Ishikawa (cell line): Measurements from ENCODE around the gene PPP2R2C.

Source experiments
- CEBPB ChIP-seq: IDR thresholded peaks from 2 replicates; pipeline ENCODE4 v1.6.1; 2012
- CREB1 ChIP-seq: IDR thresholded peaks from 2 replicates; pipeline ENCODE4 v1.6.1; 2012; ENCODE audit warnings: low read depth
- EGR1 ChIP-seq: IDR thresholded peaks from 2 replicates; pipeline ENCODE4 v1.6.1; 2012
- EP300 ChIP-seq: IDR thresholded peaks from 2 replicates; pipeline ENCODE4 v1.6.1; 2012; ENCODE audit warnings: borderline replicate concordance
- FOXM1 ChIP-seq: IDR thresholded peaks from 2 replicates; pipeline ENCODE4 v1.6.1; 2012; ENCODE audit warnings: low read depth, borderline replicate concordance
- NFIC ChIP-seq: IDR thresholded peaks from 2 replicates; pipeline ENCODE4 v1.6.1; 2012
- RAD21 ChIP-seq: IDR thresholded peaks from 2 replicates; pipeline ENCODE4 v1.6.1; 2012; ENCODE audit warnings: low read depth
- REST ChIP-seq: IDR thresholded peaks from 2 replicates; pipeline ENCODE4 v1.6.1; 2012; ENCODE audit warnings: low read depth, mild to moderate bottlenecking
- TAF1 ChIP-seq: IDR thresholded peaks from 2 replicates; pipeline ENCODE4 v1.6.1; 2012; ENCODE audit warnings: low read depth, mild to moderate bottlenecking
- TCF12 ChIP-seq: IDR thresholded peaks from 2 replicates; pipeline ENCODE4 v1.6.1; 2012; ENCODE audit warnings: low read depth
- TEAD4 ChIP-seq: IDR thresholded peaks from 2 replicates; pipeline ENCODE4 v1.6.1; 2012
- USF1 ChIP-seq: IDR thresholded peaks from 2 replicates; pipeline ENCODE4 v1.6.1; 2012
- YY1 ChIP-seq: IDR thresholded peaks from 2 replicates; pipeline ENCODE4 v1.6.1; 2012; ENCODE audit warnings: low read depth
- ZBTB7A ChIP-seq: IDR thresholded peaks from 2 replicates; pipeline ENCODE4 v1.6.1; 2012; ENCODE audit warnings: low read depth
- TF ChIP-seq, protein P1 (sequence below): IDR thresholded peaks from 2 replicates; pipeline ENCODE4 v1.6.1; 2012

PPP2R2C gene

GRCh38 chr4:6359536-6360308 is 112.7 kb downstream of the PPP2R2C start:
- no peak for TF ChIP-seq CEBPB
- no peak for TF ChIP-seq NFIC
- TF ChIP-seq TAF1: no peak
- TF ChIP-seq TEAD4: no peak
- no peak for TF ChIP-seq FOXM1
- no peak for TF ChIP-seq REST
- no peak for TF ChIP-seq EP300
- TF ChIP-seq YY1: no peak
- TF ChIP-seq EGR1: no peak
- no peak for TF ChIP-seq TCF12
- TF ChIP-seq, protein P1, sequence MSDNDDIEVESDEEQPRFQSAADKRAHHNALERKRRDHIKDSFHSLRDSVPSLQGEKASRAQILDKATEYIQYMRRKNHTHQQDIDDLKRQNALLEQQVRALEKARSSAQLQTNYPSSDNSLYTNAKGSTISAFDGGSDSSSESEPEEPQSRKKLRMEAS: no peak
- TF ChIP-seq ZBTB7A: no peak
- TF ChIP-seq USF1: no peak
- TF ChIP-seq RAD21: no peak

GRCh38 chr4:6357476-6357875 is 114.9 kb downstream of the PPP2R2C start:
- TF ChIP-seq TCF12 (no peak), FOXM1 (no peak)
- TF ChIP-seq, protein P1: no peak

DNA sequence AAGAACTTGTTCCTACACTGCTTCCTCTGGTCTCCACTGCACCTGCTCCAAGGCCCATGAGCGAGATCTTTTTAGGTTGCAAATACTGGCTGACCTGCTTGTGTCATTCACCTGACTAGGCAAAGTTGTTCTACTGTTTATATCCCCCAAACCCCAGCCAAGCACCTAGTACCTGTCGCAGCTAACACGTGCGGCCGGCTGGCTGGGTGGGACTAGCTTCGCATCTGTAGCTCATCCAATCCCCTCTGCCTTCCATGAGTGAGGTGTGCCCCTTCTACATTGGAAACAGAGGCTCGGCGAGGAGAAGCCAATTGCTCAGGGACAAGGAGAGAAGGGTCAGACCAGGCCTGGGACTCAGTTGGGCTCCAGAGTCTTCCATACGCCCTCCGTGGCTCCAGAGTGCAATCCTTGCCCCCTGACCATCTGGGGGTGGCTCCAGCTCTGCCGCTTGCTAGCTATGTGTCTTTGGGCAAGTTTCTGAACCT is 116.3 kb downstream of the PPP2R2C start:
- no peak for TF ChIP-seq NFIC
- no peak for TF ChIP-seq EP300
- TF ChIP-seq CREB1: no peak
- no peak for TF ChIP-seq TCF12
- TF ChIP-seq TAF1: no peak
- TF ChIP-seq CEBPB: no peak
- TF ChIP-seq ZBTB7A: no peak
- no peak for TF ChIP-seq USF1
- TF ChIP-seq, protein P1: no peak
- no peak for TF ChIP-seq YY1
- no peak for TF ChIP-seq EGR1
- no peak for TF ChIP-seq FOXM1
- no peak for TF ChIP-seq TEAD4
- TF ChIP-seq REST: no peak
- no peak for TF ChIP-seq RAD21

DNA sequence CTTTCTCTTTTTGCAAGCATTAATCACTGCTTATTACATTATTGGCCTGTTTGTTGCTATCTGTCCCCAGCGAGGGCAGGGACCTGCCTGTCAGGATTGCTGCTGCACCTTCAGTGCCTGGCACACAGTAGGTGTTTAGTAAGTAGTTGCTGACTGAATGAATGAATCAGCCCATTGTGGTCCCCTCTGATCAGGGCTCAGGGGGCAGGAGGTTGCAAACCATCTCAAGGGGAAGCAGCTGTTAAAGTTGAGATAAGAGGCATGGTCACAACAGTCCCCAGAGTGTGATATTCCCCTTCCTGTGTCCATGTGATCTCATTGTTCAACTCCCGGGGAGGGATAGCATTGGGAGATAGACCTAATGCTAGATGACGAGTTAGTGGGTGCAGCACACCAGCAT is 117.4 kb downstream of the PPP2R2C start:
- TF ChIP-seq EGR1 (no peak), FOXM1 (no peak)
- TF ChIP-seq, protein P1: no peak

DNA sequence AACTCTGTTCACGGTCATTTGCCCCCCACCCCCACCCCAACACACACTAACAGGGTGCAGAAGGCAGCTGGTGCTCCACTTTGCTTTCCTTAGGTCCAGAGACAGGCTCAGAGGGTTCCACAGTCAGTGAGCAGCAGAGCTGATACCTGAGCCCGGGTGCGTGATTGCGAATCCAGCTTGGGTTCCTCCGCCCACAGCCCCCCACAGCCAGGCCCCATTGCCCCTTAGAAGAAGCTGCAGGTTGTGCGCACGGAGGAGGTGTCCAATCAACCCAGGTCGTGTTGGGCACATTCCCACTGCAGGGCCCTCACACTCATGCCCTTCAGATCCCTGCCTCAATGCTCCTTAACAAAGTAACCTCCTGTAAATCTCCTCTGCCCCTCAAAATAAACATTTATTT is 117.8 kb downstream of the PPP2R2C start:
- TF ChIP-seq NFIC: no peak
- no peak for TF ChIP-seq FOXM1
- TF ChIP-seq TEAD4: no peak
- no peak for TF ChIP-seq REST
- no peak for TF ChIP-seq TCF12
- no peak for TF ChIP-seq USF1
- no peak for TF ChIP-seq YY1
- TF ChIP-seq ZBTB7A: no peak
- no peak for TF ChIP-seq RAD21
- no peak for TF ChIP-seq TAF1
- no peak for TF ChIP-seq CEBPB
